SJSA1 (cell line): ENCODE results near the gene AGER. TPM values are rescaled to one million over a fixed set of nuclear protein-coding genes. Genes with fewer than 3 reads are reported as not detected.

Experiments
- DNase-seq, 2 experiments: peaks; one replicate each; pipeline ENCODE4 v3.0.0-alpha.2; 2015 to 2020; ENCODE audit warnings: low spot score in 2 of 2, low read depth in 1 of 2
- H3K27ac ChIP-seq: fragments of 250-450 bp; sonication (Bioruptor Pico); 2 replicates; pipeline ENCODE4 v1.5.1; 2020; ENCODE audit warnings: mild to moderate bottlenecking, moderate library complexity
- H3K27me3 ChIP-seq: fragments of 250-450 bp; sonication (Bioruptor Pico); replicated peaks from 2 replicates; pipeline ENCODE4 v1.5.1; 2020; ENCODE audit warnings: mild to moderate bottlenecking, moderate library complexity
- H3K36me3 ChIP-seq: fragments of 250-450 bp; sonication (Bioruptor Pico); 2 replicates; pipeline ENCODE4 v1.5.1; 2020; ENCODE audit warnings: mild to moderate bottlenecking
- H3K4me1 ChIP-seq: fragments of 250-450 bp; sonication (Bioruptor Pico); replicated peaks from 2 replicates; pipeline ENCODE4 v1.6.1; 2021; ENCODE audit warnings: mild to moderate bottlenecking
- H3K4me3 ChIP-seq: fragments of 250-450 bp; sonication (Bioruptor Pico); 2 replicates; pipeline ENCODE4 v1.5.1; 2020; ENCODE audit warnings: mild to moderate bottlenecking
- H3K9me3 ChIP-seq: fragments of 250-450 bp; sonication (Bioruptor Pico); replicated peaks from 2 replicates; pipeline ENCODE4 v1.5.1; 2020; ENCODE audit warnings: mild to moderate bottlenecking
- total RNA-seq: library from RNA; depleted of rRNA; stranded (reverse); fragments of >200 nt; shearing (Covaris generic); gene quantifications from 2 replicates; pipeline ENCODE4 v1.2.3, GENCODE V29; 2014

Gene AGER
- total RNA-seq, 1 experiment from 2014 or later, result 0.76 TPM

DNA sequence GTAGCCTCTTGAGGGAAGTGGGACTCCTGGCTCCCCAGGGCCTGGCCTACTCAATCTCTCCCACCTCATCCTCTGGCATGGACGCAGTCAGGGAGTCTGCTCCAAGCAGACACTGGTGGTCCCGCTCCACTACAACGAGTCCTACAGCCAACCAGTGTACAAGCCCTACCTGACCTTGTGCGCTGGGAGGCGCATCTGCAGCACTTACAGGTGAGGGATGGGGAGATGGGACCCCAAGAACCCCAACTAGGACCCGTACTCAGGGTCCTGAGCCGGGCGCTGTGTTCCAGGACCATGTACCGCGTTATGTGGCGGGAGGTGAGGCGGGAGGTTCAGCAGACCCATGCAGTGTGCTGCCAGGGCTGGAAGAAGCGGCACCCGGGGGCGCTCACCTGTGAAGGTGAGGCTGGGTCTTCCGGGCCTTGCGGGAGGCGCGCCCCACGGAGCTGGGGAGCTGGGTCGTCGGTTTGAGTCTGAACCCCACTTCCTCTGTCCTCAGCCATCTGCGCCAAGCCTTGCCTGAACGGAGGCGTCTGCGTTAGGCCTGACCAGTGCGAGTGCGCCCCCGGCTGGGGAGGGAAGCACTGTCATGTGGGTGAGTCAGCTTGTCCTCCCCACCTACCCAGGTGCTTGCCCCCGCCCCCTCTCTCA, 17.5 kb downstream of the AGER start:
- Histone ChIP-seq H3K27me3 (no peaks in the 10 kb centered on the region), H3K36me3 (peaks cover 53% of the 10 kb centered on the region), H3K9me3 (no peaks in the 10 kb centered on the region), H3K4me3 (no peak overlapping the region), H3K27ac (no peak overlapping the region), H3K4me1 (peaks cover 23% of the 10 kb centered on the region)
- no peak for DNase-seq

DNA sequence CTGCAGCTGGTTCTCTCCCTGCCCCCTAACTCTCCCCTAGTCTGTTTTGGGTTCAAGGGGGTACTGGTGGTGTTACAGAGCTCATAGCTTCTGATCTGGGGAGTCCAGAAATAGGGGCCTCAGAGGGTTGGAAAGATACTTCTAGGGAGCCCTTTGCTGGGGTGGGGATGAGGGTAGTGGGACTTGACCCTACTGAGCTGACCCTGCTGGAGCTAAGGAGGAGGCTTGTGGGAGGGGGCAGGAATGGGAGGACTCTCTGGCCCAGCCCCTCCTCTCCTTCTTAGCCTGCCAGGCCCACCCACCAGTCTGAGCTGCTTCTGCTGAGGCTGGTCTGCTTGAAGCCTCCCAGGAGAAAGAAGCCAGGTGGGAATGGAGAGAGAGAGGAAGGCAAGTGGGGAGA, 19.8 kb downstream of the AGER start, which contains the start of gene EGFL8:
Gene EGFL8, plus strand, starts transcription at position 301 of the 400 bp plus-strand sequence. CDS start 1,571 bp downstream, outside the sequence.
- H3K9me3 ChIP-seq, result no peaks in the 10 kb centered on the region
- peaks cover 32% of the 10 kb centered on the region for H3K36me3 ChIP-seq
- H3K27ac ChIP-seq, result no peak within 1 kb of the TSS
- H3K4me3 ChIP-seq, result no peak within 1 kb of the TSS
- DNase-seq, result no peak
- H3K27me3 ChIP-seq, result no peaks in the 10 kb centered on the region
- H3K4me1 ChIP-seq, result peaks cover 10% of the 10 kb centered on the region

DNA sequence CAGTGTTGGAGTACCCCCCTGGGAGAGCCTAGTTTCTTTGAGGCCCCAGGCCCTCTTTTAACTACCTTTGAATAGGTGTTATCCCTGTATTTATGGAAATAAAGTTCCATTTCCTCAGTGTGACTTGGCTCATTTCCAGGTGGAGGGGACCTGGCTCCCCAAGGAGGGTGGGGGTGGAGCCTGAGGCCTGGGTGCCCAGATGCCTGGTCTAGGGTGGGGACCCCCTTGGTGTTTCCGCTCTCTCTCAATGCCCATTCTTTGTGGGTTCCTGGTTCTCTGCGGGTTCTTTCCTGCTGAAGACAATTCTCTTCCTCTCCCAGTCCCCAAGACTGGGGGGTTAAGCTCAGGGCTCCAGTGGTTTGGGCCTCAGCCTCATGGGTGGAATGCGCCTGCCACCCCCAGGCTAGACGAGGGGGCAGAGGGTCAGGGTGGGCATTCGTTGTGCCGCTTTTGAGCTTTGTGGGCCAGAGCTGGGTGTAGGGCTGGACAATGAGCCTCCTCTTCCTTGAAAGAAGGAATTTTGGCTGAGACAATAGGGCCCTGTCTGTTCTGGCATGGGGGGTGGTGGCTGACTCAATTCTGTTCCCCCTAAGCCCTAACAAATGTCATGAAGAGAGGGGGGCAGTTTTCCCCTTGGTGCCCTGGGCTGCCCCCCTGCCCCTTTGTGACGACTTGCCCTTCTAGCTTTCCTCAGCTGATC, 20.3 kb downstream of the AGER start:
- H3K27ac ChIP-seq, result no peak overlapping the region
- no peaks in the 10 kb centered on the region for H3K27me3 ChIP-seq
- no peak overlapping the region for H3K4me3 ChIP-seq
- H3K36me3 ChIP-seq, result peaks cover 26% of the 10 kb centered on the region
- DNase-seq, result no peak
- H3K9me3 ChIP-seq, result no peaks in the 10 kb centered on the region
- peaks cover 4% of the 10 kb centered on the region for H3K4me1 ChIP-seq

DNA sequence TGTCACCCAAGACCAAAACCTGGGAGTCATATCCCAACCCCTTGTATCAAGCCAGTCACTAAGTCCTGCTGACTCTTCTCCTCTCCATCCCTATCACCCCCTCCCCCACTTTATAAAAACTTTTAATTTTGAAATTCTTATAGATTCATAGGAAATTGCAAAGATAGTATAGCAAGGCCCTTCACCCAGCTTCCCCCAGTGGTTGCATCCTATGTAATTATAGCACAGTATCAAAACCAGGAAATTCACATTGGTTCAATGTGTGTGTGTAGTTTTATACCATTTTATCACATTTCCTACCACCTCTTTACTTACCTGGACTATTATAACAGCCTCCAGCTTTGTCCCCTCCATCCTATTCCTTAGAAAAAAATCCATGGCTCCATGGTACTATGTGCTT, 26.0 kb downstream of the AGER start:
- Histone ChIP-seq H3K36me3 (peaks cover 21% of the 10 kb centered on the region), H3K27ac (no peak overlapping the region), H3K27me3 (no peaks in the 10 kb centered on the region), H3K9me3 (no peaks in the 10 kb centered on the region), H3K4me1 (peaks cover 15% of the 10 kb centered on the region), H3K4me3 (no peak overlapping the region)
- no peak for DNase-seq

DNA sequence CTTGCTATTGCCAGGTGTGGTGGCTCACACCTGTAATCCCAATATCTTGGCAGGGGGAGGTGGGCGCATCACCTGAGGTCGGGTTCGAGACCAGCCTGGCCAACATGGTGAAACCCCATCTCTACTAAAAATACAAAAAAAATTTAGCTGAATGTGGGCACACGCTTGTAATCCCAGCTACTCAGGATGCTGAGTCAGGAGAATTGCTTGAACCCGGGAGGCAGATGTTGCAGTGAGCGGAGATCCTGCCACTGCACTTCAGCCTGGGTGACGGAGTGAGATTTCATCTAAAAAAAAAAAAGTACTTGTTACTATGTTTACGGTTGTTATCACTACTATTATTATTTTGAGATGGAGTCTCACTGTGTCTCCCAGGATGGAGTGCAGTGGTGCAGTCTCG, 27.2 kb downstream of the AGER start:
- DNase-seq, result no peak
- Histone ChIP-seq H3K36me3 (peaks cover 21% of the 10 kb centered on the region), H3K27me3 (no peaks in the 10 kb centered on the region), H3K27ac (no peak overlapping the region), H3K4me1 (peaks cover 18% of the 10 kb centered on the region), H3K9me3 (no peaks in the 10 kb centered on the region), H3K4me3 (no peak overlapping the region)

GRCh38 chr6:32154514-32155161, 29.4 kb downstream of the AGER start:
- Histone ChIP-seq H3K36me3 (peaks cover 21% of the 10 kb centered on the region), H3K4me3 (peak overlapping the region; percentile 56), H3K4me1 (peaks cover 18% of the 10 kb centered on the region), H3K9me3 (no peaks in the 10 kb centered on the region), H3K27me3 (no peaks in the 10 kb centered on the region), H3K27ac (peak overlapping the region; percentile 68)
- peak in 1 of 2 experiments; percentile 73 for DNase-seq

DNA sequence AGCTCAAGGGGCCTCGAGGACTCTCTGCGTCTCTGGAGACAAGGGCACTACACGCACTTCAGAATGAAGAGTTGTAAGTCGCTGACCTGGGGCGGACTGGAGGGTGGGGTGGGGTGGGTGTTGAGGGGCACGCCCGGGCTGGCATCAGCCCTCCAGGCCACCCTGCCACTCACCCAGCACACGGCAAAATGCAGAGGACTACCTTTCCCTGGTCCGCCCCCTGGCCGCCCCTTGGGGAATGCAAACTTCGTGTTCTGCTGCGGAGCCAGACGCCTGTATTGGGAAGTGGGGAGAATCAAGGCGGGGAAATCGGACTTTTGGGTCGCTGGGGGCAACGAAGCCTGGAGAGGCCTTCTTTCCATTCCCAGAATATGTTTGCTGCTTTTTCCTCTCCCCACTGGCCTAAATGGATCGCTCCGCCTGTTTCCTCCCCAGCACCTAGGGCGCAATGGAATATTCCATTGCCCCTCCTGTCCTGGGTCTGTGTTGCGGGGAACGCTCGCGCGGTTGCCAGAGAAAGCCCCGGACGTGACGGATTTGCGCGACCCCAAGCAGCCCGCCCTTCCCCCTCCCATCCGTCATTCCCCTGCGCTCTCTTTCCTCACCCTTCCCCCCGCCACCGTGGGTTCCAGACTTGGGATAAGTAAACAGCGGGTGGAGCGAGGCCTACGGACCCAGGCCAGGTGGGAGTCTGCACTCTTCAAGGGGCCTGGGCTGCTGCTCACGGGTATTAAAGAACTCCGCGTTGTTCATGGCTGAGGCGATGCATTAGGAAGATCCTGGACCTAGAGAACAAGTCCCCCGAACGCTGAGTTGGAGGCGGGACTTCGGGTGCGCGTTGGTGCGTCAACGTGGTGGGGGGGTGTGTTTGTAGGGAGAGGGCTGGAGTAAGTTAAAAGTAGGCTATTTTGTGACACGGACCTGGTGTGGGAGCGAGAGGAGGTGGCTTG, 30.2 kb downstream of the AGER start, which contains the start of gene PPT2:
Gene PPT2, plus strand, starts transcription at position 578 of the 950 bp plus-strand sequence. CDS start 454 bp downstream, outside the sequence.
- peak; percentile 87 to 90 for DNase-seq
- H3K9me3 ChIP-seq, result no peaks in the 10 kb centered on the region
- peak within 1 kb of the TSS; percentile 56 for H3K4me3 ChIP-seq
- peaks cover 18% of the 10 kb centered on the region for H3K4me1 ChIP-seq
- H3K27ac ChIP-seq, result peak within 1 kb of the TSS; percentile 68
- H3K36me3 ChIP-seq, result peaks cover 21% of the 10 kb centered on the region
- no peaks in the 10 kb centered on the region for H3K27me3 ChIP-seq

GRCh38 chr6:32152769-32153563, 31.1 kb downstream of the AGER start:
- no peak for DNase-seq
- Histone ChIP-seq H3K36me3 (peaks cover 16% of the 10 kb centered on the region), H3K4me1 (peaks cover 18% of the 10 kb centered on the region), H3K4me3 (peak overlapping the region; percentile 56), H3K9me3 (no peaks in the 10 kb centered on the region), H3K27ac (peak overlapping the region; percentile 68; the same call in 1 of the 2 replicates), H3K27me3 (no peaks in the 10 kb centered on the region)

DNA sequence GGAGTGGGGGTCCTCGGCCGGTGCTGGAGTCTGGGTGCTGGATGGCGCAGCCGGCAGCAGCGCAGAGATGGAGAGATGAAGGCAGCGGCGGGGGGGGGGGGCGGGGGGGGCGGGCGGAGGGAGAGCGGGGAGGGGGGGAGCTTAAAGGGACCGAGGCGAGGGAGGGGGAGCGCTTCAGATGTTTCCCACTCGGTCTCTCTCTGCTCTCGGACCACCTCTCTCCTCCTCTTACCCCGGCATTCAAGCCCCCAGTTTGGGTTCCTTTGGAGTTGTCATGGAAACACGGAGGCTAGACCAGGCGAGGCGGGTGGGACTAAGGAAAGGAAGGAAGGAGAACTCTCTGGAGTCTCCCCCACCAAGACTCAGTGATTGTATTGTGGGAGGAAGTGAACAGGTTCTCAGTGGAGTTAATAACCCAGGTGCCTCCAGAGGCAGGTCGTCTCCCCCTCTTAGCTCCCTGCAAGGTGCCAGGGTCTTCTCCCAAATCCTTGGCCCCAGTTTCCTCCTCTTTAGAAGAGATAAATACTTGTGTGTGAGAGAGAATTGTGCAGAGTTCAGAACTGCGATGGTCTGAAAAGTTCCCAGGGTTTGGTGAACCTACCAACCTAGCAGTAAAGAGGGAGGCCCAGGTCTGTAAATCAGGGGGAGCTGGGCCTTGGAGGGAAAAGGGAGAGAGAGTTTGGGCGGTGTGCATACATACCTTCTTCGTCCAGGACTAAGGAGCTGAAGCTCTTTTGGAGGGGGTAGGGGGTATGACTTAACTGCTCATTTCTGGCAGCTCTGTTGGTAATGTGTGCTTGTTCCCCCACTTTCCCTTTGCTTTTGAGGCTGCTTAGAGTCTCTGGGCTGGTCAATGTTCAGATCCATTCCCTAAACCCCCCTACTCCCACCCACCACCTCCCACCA, 31.9 kb downstream of the AGER start, which contains the start of gene PRRT1:
Gene PRRT1, minus strand, starts transcription at position 77 of the 906 bp plus-strand sequence. CDS start 112 bp downstream, outside the sequence.
- Histone ChIP-seq H3K4me3 (no peak within 1 kb of the TSS), H3K27ac (no peak within 1 kb of the TSS), H3K9me3 (no peaks in the 10 kb centered on the region), H3K4me1 (peaks cover 18% of the 10 kb centered on the region), H3K36me3 (peaks cover 9% of the 10 kb centered on the region), H3K27me3 (no peaks in the 10 kb centered on the region)
- DNase-seq, result no peak

DNA sequence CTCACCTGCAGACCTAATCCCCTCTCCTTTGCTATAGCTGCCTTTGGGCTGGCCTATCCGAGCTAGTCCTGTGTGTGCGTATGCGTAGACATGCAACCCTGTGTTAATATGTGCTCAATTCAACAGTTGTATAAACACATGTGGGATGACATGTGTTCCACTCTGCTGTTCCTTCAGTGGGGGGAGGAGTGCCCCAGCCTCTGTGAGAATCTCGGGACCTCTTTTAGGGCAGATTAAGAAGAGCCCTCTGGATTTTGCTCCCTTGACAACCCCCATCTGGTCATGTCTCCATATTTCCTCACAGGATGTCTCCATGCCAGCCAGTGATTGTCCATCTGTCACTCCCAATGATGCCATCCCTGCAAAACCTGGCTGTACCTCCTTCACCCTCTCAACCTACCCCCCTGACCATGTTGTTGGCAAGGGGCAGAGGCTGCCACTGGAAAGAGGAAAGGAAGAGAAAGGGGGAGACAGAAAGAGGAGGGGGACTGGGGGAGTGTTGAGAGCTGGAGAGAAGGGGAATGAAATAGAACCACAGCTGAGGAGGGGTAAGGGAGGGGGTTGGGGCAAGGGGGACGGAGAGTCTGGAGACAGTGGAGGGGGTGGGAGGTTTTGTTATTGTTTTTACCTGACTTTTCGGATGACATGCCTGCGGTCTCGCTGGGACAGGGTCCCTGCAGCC, 32.7 kb downstream of the AGER start:
- Histone ChIP-seq H3K9me3 (no peaks in the 10 kb centered on the region), H3K4me3 (no peak overlapping the region), H3K27me3 (peaks cover 5% of the 10 kb centered on the region; the same call in 1 of the 2 replicates), H3K4me1 (peaks cover 18% of the 10 kb centered on the region), H3K27ac (no peak overlapping the region), H3K36me3 (peaks cover 2% of the 10 kb centered on the region)
- DNase-seq, result no peak
